ENCODE measurements around the gene ABT1. TPM values are rescaled to one million over a fixed set of nuclear protein-coding genes. Genes with fewer than 3 reads are reported as not detected.

Gene ABT1
- total RNA-seq, 1 donor from 2014 or later: 13.1 TPM

- H3K9me3 Mint-ChIP-seq: peaks cover 25% of the 10 kb centered on the region
- peaks cover 3% of the 10 kb centered on the region for H3K36me3 Mint-ChIP-seq
- DNase-seq (ENCODE audit: low spot score): no peak
- Histone ChIP-seq H3F3A (ENCODE audit: low read depth) (peaks cover 20% of the 10 kb centered on the region), H3K4me1 (no peaks in the 10 kb centered on the region), H3K27ac (no peak overlapping the region), H3K36me3 (no peaks in the 10 kb centered on the region), H3K79me2 (ENCODE audit: low read depth) (no peaks in the 10 kb centered on the region), H3K4me2 (peak overlapping the region; percentile 85), H3K27me3 (peaks cover 22% of the 10 kb centered on the region), H4K20me1 (ENCODE audit: low read depth) (no peaks in the 10 kb centered on the region), H3K9me3 (ENCODE audit: low read depth) (peaks cover 9% of the 10 kb centered on the region), H3K4me3 (peak overlapping the region; percentile 49), H2AFZ (replicated peaks) (no peak overlapping the region), H3K9ac (no peak overlapping the region)
- H3K4me3 Mint-ChIP-seq: peak overlapping the region; percentile 90
- TF ChIP-seq EZH2phosphoT487 (IDR thresholded peaks at IDR 0.05): no peak
- TF ChIP-seq, protein P1, sequence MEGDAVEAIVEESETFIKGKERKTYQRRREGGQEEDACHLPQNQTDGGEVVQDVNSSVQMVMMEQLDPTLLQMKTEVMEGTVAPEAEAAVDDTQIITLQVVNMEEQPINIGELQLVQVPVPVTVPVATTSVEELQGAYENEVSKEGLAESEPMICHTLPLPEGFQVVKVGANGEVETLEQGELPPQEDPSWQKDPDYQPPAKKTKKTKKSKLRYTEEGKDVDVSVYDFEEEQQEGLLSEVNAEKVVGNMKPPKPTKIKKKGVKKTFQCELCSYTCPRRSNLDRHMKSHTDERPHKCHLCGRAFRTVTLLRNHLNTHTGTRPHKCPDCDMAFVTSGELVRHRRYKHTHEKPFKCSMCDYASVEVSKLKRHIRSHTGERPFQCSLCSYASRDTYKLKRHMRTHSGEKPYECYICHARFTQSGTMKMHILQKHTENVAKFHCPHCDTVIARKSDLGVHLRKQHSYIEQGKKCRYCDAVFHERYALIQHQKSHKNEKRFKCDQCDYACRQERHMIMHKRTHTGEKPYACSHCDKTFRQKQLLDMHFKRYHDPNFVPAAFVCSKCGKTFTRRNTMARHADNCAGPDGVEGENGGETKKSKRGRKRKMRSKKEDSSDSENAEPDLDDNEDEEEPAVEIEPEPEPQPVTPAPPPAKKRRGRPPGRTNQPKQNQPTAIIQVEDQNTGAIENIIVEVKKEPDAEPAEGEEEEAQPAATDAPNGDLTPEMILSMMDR (IDR thresholded peaks at IDR 0.05): no peak
- TF ChIP-seq EZH2 (IDR thresholded peaks at IDR 0.05): no peak
- H3K27ac Mint-ChIP-seq: no peak overlapping the region
- H3K4me1 Mint-ChIP-seq: peaks cover 16% of the 10 kb centered on the region
- H3K27me3 Mint-ChIP-seq (ENCODE audit: insufficient read depth, low read depth): peaks cover 45% of the 10 kb centered on the region
These were observed 20.3 kb upstream of the ABT1 start for GRCh38 chr6:26576407-26576843.

DNA sequence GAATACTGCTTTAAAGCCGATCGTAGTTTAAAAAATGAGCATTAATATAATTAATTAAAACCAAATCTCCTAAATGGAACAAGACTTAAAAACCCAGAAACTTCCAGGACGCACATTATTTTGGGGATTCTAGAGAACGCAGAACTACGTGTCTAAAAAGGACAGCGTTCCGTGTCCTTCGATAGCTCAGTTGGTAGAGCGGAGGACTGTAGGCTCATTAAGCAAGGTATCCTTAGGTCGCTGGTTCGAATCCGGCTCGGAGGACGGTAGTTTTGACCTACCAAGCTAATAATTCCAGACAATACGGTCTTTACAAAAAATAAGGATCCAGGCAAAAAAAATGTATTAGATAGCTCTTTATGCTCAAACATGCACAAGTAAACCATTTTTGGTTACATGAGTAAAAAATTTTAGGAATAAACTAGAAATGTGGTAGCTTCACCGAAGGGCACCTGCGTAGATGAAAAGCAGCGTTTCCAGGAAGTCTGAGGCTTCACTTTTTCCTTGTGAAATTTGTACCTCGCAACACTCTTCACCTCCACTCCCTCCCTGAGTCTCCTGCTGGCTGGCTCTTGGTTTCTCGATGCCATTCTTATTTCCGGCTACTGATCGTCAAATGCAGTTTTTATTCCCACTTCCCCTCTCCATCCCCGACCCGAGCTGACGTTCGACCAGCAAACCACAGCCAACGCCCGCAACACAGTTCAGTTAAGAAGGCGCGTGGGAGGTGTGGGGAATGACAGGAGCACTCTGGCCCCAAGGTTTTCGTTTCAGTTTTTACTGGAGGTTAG is 19.6 kb upstream of the ABT1 start:
- H3K79me2 ChIP-seq (ENCODE audit: low read depth): no peaks in the 10 kb centered on the region
- H3K4me3 ChIP-seq: peak overlapping the region; percentile 49
- no peaks in the 10 kb centered on the region for H3K4me1 ChIP-seq
- peaks cover 3% of the 10 kb centered on the region for H3K36me3 Mint-ChIP-seq
- peak; percentile 84 for DNase-seq (ENCODE audit: low spot score)
- H3K27ac Mint-ChIP-seq: peak overlapping the region; percentile 90
- H3K27me3 Mint-ChIP-seq (ENCODE audit: insufficient read depth, low read depth): peaks cover 41% of the 10 kb centered on the region
- H3K9me3 ChIP-seq (ENCODE audit: low read depth): peaks cover 9% of the 10 kb centered on the region
- H3K9me3 Mint-ChIP-seq: peaks cover 20% of the 10 kb centered on the region
- TF ChIP-seq, protein P1 (IDR thresholded peaks at IDR 0.05): no peak
- TF ChIP-seq EZH2 (IDR thresholded peaks at IDR 0.05) (no peak), EZH2phosphoT487 (IDR thresholded peaks at IDR 0.05) (no peak)
- no peak overlapping the region for H3K27ac ChIP-seq
- peaks cover 22% of the 10 kb centered on the region for H3K27me3 ChIP-seq
- H3K9ac ChIP-seq: no peak overlapping the region
- peaks cover 14% of the 10 kb centered on the region for H3F3A ChIP-seq (ENCODE audit: low read depth)
- H3K4me2 ChIP-seq: peak overlapping the region; percentile 85
- no peaks in the 10 kb centered on the region for H4K20me1 ChIP-seq (ENCODE audit: low read depth)
- peak overlapping the region; percentile 90 for H3K4me3 Mint-ChIP-seq
- H3K4me1 Mint-ChIP-seq: peaks cover 10% of the 10 kb centered on the region
- peak overlapping the region; percentile 71 for H2AFZ ChIP-seq (replicated peaks)
- no peaks in the 10 kb centered on the region for H3K36me3 ChIP-seq

DNA sequence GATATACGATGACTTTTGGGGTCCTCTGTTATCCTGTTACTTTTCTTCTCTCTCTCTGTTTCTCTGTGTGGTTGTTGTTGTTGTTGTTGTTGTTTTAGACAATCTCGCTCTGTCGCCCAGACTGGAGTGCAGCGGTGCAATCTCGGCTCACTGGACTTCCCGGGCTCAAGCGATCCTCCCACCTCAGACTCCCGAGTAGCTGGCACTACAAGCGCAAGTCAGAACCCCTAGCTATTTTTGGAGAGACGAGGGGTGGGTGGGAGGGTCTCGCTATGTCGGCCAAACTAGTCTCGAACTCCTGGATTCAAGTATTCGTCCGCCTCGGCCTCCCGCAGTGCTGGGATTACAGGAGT is 19.1 kb upstream of the ABT1 start:
- H3K9me3 Mint-ChIP-seq: peaks cover 20% of the 10 kb centered on the region
- Histone ChIP-seq H4K20me1 (ENCODE audit: low read depth) (no peaks in the 10 kb centered on the region), H3K27me3 (peaks cover 25% of the 10 kb centered on the region), H3K4me3 (peak overlapping the region; percentile 49), H3K79me2 (ENCODE audit: low read depth) (no peaks in the 10 kb centered on the region), H3K36me3 (no peaks in the 10 kb centered on the region), H3F3A (ENCODE audit: low read depth) (peaks cover 11% of the 10 kb centered on the region), H2AFZ (replicated peaks) (peak overlapping the region; percentile 71), H3K27ac (no peak overlapping the region), H3K4me1 (no peaks in the 10 kb centered on the region), H3K9ac (no peak overlapping the region), H3K9me3 (ENCODE audit: low read depth) (peaks cover 9% of the 10 kb centered on the region), H3K4me2 (peak overlapping the region; percentile 85)
- peaks cover 3% of the 10 kb centered on the region for H3K36me3 Mint-ChIP-seq
- H3K4me3 Mint-ChIP-seq: peak overlapping the region; percentile 90
- TF ChIP-seq, protein P1 (IDR thresholded peaks at IDR 0.05): no peak
- H3K27me3 Mint-ChIP-seq (ENCODE audit: insufficient read depth, low read depth): peaks cover 39% of the 10 kb centered on the region
- no peak overlapping the region for H3K27ac Mint-ChIP-seq
- H3K4me1 Mint-ChIP-seq: peaks cover 10% of the 10 kb centered on the region
- DNase-seq (ENCODE audit: low spot score): no peak
